Activated CD8-positive, alpha-beta T cell treated with anti-CD3 and anti-CD28 coated beads, Interleukin-2, amount 10 ng/mL, durations not matched to agents 7 days and 5 days (primary cell): Measurements from ENCODE around the gene SIL1. TPM values are rescaled to one million over a fixed set of nuclear protein-coding genes. Genes with fewer than 3 reads are reported as not detected.

Experiments
- ATAC-seq: fragments of 150-1000 bp; cut with Tn5 transposase; one replicate; pipeline ENCODE4 v1.10.0; 2021; ENCODE audit warnings: moderate library complexity
- CTCF ChIA-PET: fragments of 350-600 bp; sonication (Branson Sonifier 250); formaldehyde crosslinking; loops from one replicate; lab custom pipeline; 2021; ENCODE audit warnings: antibody characterized with exemption; lab: Charles Lee
- POLR2A ChIA-PET: fragments of 350-600 bp; sonication (Branson Sonifier 250); formaldehyde crosslinking; loops from one replicate; lab custom pipeline; 2021; ENCODE audit warnings: antibody characterized with exemption; lab: Charles Lee
- DNase-seq: peaks from one replicate; pipeline ENCODE4 v3.0.0-alpha.2; 2020
- H3K27ac Mint-ChIP-seq: one replicate; pipeline ENCODE4 v1.8.0; 2021; ENCODE audit warnings: mild to moderate bottlenecking, mixed read lengths
- H3K27me3 Mint-ChIP-seq: one replicate; pipeline ENCODE4 v1.8.0; 2021; ENCODE audit warnings: low read depth, mixed read lengths
- H3K36me3 Mint-ChIP-seq: one replicate; pipeline ENCODE4 v1.8.0; 2021; ENCODE audit warnings: low read depth, mixed read lengths
- H3K4me1 Mint-ChIP-seq: one replicate; pipeline ENCODE4 v1.8.0; 2021; ENCODE audit warnings: low read depth, mixed read lengths
- H3K4me3 Mint-ChIP-seq: one replicate; pipeline ENCODE4 v1.8.0; 2021; ENCODE audit warnings: mild to moderate bottlenecking, mixed read lengths
- H3K9me3 Mint-ChIP-seq: one replicate; pipeline ENCODE4 v1.8.0; 2022; ENCODE audit warnings: mixed read lengths; ENCODE audit not compliant: insufficient read depth
- total RNA-seq, 2 experiments: library from RNA; stranded (reverse); gene quantifications; one replicate each; pipeline ENCODE4 v1.2.3, GENCODE V29; 2021

Gene SIL1
- total RNA-seq, 2 experiments from 2014 or later: 15.6 to 18.2 TPM

GRCh38 chr5:139092741-139093343, 105.3 kb downstream of the SIL1 start:
- ATAC-seq: no peak
- no peak overlapping the region for H3K27ac Mint-ChIP-seq
- H3K4me3 Mint-ChIP-seq: no peak overlapping the region
- H3K9me3 Mint-ChIP-seq: no peaks in the 10 kb centered on the region
- ChIA-PET POLR2A (no interaction called here), CTCF (no interaction called here)
- no peak for DNase-seq
- no peaks in the 10 kb centered on the region for H3K27me3 Mint-ChIP-seq
- peaks cover 17% of the 10 kb centered on the region for H3K4me1 Mint-ChIP-seq
- no peaks in the 10 kb centered on the region for H3K36me3 Mint-ChIP-seq

- Mint-ChIP-seq H3K27ac (no peak overlapping the region), H3K4me3 (no peak overlapping the region), H3K4me1 (peaks cover 18% of the 10 kb centered on the region), H3K9me3 (no peaks in the 10 kb centered on the region), H3K27me3 (no peaks in the 10 kb centered on the region), H3K36me3 (no peaks in the 10 kb centered on the region)
- no peak for DNase-seq
- ChIA-PET POLR2A (no interaction called here), CTCF (no interaction called here)
- no peak for ATAC-seq
Observed at GRCh38 chr5:139091439-139092156, 106.6 kb downstream of the SIL1 start.

- POLR2A ChIA-PET: no interaction called here
- ATAC-seq (no peak), DNase-seq (no peak)
- H3K4me1 Mint-ChIP-seq: peaks cover 18% of the 10 kb centered on the region
- no peaks in the 10 kb centered on the region for H3K27me3 Mint-ChIP-seq
- H3K4me3 Mint-ChIP-seq: no peak overlapping the region
- peaks cover 1% of the 10 kb centered on the region for H3K36me3 Mint-ChIP-seq
- CTCF ChIA-PET: no interaction called here
- H3K9me3 Mint-ChIP-seq: no peaks in the 10 kb centered on the region
- H3K27ac Mint-ChIP-seq: no peak overlapping the region
Observed at GRCh38 chr5:139090581-139090980, 107.6 kb downstream of the SIL1 start.

GRCh38 chr5:139088024-139088423, 110.1 kb downstream of the SIL1 start:
- no peaks in the 10 kb centered on the region for H3K9me3 Mint-ChIP-seq
- CTCF ChIA-PET: interaction anchor here (0.9 kb wide), 1 partner anchor 232 kb away, joined by 3 read pairs; no protein-coding TSS in a partner anchor

GRCh38 chr5:139082813-139083498, 115.2 kb downstream of the SIL1 start:
- H3K27me3 Mint-ChIP-seq: no peaks in the 10 kb centered on the region
- no peak for ATAC-seq
- H3K4me1 Mint-ChIP-seq: peaks cover 5% of the 10 kb centered on the region
- POLR2A ChIA-PET: interaction anchor here (0.6 kb wide), 1 partner anchor 44 kb away, joined by 3 read pairs; no protein-coding TSS in a partner anchor
- CTCF ChIA-PET: no interaction called here
- H3K36me3 Mint-ChIP-seq: peaks cover 5% of the 10 kb centered on the region
- H3K4me3 Mint-ChIP-seq: no peak overlapping the region
- no peak for DNase-seq
- H3K27ac Mint-ChIP-seq: no peak overlapping the region
- no peaks in the 10 kb centered on the region for H3K9me3 Mint-ChIP-seq

More at GRCh38 chr5:139088024-139088423, 110.1 kb downstream of the SIL1 start:
- DNase-seq (no peak), ATAC-seq (no peak)
- peaks cover 5% of the 10 kb centered on the region for H3K36me3 Mint-ChIP-seq
- POLR2A ChIA-PET: no interaction called here
- no peak overlapping the region for H3K27ac Mint-ChIP-seq
- no peak overlapping the region for H3K4me3 Mint-ChIP-seq
- H3K4me1 Mint-ChIP-seq: peaks cover 11% of the 10 kb centered on the region
- no peaks in the 10 kb centered on the region for H3K27me3 Mint-ChIP-seq

- Mint-ChIP-seq H3K36me3 (no peaks in the 10 kb centered on the region), H3K27me3 (no peaks in the 10 kb centered on the region), H3K9me3 (no peaks in the 10 kb centered on the region), H3K4me1 (peaks cover 3% of the 10 kb centered on the region), H3K4me3 (no peak overlapping the region), H3K27ac (no peak overlapping the region)
- ChIA-PET POLR2A (interaction anchor here (0.7 kb wide), 1 partner anchor 192 kb away, joined by 3 read pairs; no protein-coding TSS in a partner anchor), CTCF (no interaction called here)
- no peak for ATAC-seq
- DNase-seq: no peak
Observed at GRCh38 chr5:139079991-139080610, 118.1 kb downstream of the SIL1 start.

GRCh38 chr5:139079225-139079990, 118.8 kb downstream of the SIL1 start:
- DNase-seq: no peak
- Mint-ChIP-seq H3K36me3 (no peaks in the 10 kb centered on the region), H3K27me3 (no peaks in the 10 kb centered on the region), H3K9me3 (no peaks in the 10 kb centered on the region), H3K4me1 (peaks cover 3% of the 10 kb centered on the region), H3K4me3 (no peak overlapping the region), H3K27ac (no peak overlapping the region)
- ATAC-seq: no peak
- POLR2A ChIA-PET: no interaction called here
- CTCF ChIA-PET: no interaction called here

GRCh38 chr5:139078345-139078744, 119.8 kb downstream of the SIL1 start:
- no peak overlapping the region for H3K27ac Mint-ChIP-seq
- ChIA-PET CTCF (no interaction called here), POLR2A (interaction anchor here (0.7 kb wide), 1 partner anchor 50 kb away, joined by 4 read pairs; no protein-coding TSS in a partner anchor)
- no peaks in the 10 kb centered on the region for H3K27me3 Mint-ChIP-seq
- no peaks in the 10 kb centered on the region for H3K36me3 Mint-ChIP-seq
- H3K9me3 Mint-ChIP-seq: no peaks in the 10 kb centered on the region
- ATAC-seq (no peak), DNase-seq (no peak)
- H3K4me1 Mint-ChIP-seq: peaks cover 3% of the 10 kb centered on the region
- H3K4me3 Mint-ChIP-seq: no peak overlapping the region

GRCh38 chr5:139077899-139078298, 120.3 kb downstream of the SIL1 start:
- ATAC-seq: no peak
- DNase-seq: no peak
- H3K4me1 Mint-ChIP-seq: peaks cover 3% of the 10 kb centered on the region
- CTCF ChIA-PET: no interaction called here
- POLR2A ChIA-PET: interaction anchor here (0.7 kb wide), 2 partner anchors 50 to 112 kb away, joined by 3 to 4 read pairs; no protein-coding TSS in a partner anchor
- H3K27ac Mint-ChIP-seq: no peak overlapping the region
- no peaks in the 10 kb centered on the region for H3K27me3 Mint-ChIP-seq
- no peaks in the 10 kb centered on the region for H3K36me3 Mint-ChIP-seq
- H3K9me3 Mint-ChIP-seq: no peaks in the 10 kb centered on the region
- no peak overlapping the region for H3K4me3 Mint-ChIP-seq

- ChIA-PET CTCF (no interaction called here), POLR2A (no interaction called here)
- H3K27me3 Mint-ChIP-seq: no peaks in the 10 kb centered on the region
- H3K4me1 Mint-ChIP-seq: peaks cover 3% of the 10 kb centered on the region
- H3K27ac Mint-ChIP-seq: no peak overlapping the region
- ATAC-seq (no peak), DNase-seq (no peak)
- H3K9me3 Mint-ChIP-seq: no peaks in the 10 kb centered on the region
- no peaks in the 10 kb centered on the region for H3K36me3 Mint-ChIP-seq
- H3K4me3 Mint-ChIP-seq: no peak overlapping the region
Observed at GRCh38 chr5:139076111-139076510, 122.1 kb downstream of the SIL1 start.
